ENCODE measurements around the gene TBC1D22A.
A peak's percentile ranks its signal among the peaks of the same experiment; 100 is the strongest.

Gene TBC1D22A

GRCh38 chr22:47067911-47068625 lies 305.6 kb downstream of the TBC1D22A start:
- DNase-seq, result no peak

DNA sequence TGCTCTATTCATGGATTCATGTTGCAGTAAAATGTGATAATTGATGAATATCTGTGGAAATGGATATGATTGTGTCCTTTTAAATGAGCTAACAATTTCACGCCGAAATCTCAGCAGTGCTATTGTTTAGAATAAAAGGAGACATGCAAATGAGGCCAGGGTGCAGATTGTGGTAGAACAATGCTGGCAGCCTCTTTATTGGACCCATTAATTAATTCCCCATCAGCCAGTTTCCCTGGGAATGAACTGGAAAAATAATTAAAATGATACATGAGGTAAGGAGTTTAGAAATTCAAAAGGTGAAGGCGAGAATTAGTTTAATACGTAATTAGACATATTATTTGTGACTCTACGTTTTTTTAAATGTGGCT lies 306.2 kb downstream of the TBC1D22A start:
- no peak for DNase-seq

DNA sequence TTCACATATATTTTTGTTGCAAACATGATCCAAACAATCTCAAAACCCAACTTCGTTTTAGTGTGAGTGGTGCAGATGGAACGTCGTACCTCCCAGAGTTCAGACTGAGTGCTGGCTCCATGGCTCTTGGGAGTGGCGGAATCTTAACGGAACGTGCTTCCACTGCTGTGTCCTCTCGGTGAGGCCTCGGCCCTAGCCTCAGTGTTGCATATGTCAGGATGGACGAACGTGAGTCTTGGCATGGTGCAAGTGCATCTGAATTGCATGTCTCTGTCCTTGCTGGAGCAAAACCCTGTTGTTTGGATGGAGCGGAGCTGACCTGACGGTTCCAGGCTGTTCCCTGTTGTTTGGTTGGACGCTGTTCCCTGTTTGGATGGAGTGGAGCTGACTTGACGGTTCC lies 306.8 kb downstream of the TBC1D22A start:
- no peak for DNase-seq

DNA sequence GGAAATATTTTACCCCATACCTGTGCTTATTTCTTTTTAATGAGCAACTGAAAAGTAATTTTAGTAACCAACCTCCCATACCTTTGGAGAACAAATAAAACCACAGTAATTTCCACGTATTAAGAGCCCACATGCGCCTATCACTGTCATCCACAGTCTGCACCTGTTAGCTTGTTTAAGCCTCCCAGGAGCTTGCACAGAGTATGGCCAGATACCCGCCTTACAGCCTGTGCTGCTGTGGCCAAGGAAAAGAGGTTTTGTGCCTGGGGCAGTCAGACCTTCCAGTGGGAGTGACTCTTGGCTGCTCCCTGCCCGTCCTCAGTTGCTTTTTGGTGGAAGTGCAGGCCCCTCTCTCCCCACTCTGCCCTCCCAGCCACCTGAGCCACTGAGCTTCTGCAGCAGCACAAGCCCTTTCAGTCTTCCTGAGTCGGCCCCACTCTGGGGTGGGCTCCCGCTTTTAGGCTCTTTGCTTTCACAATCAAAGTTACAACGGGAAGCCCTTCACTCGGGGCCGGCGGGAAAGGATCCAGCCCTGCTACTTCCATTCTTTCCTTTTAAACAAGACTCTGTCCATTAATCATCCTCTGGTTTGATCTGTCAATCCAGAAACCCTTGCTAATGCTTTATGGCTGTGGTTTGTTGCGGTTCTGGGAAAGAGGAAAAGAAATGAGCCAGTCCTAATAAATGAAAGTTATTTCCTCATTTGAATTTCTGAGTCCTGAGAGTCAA lies 308.8 kb downstream of the TBC1D22A start:
- DNase-seq, result peak; percentile 39

DNA sequence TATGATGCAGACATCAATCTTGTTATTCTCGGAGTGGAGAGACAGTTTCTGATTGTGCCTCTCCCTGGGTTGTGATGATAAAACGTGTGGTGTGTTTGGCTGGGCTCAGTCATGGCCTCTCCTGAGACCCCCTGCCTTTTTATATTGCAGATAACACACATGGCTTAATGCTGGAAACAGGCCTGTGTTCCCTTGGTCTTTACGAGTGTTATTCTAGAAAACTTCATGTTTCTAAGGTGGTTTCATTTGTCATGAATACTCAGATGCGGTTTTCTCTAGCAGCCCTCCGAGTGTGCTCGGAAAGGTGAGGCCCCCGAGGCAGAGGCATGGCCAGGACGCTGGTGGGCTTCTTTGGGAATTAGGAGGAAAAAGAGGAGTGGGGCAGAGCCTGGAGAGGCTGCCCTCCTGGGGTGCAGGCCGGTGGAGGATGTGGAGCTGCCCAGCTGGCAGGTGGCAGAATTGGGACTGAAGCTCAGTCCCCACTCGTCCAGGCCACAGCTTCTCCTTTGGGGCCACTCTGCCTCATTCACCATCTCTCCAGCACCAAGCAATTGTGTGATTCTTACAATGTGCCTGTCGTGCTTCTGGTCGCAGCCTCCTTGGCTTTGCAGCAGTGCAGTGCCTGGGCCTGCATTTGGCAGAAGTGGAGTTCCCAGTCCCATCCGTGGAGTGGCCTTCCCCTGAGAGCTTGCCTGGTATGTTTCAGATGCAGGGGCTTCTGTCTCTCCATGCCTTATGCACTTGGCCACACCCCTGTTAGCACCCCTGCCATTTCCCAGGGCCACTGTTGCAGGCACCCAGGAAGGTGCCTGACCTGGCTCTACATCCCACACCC lies 309.6 kb downstream of the TBC1D22A start:
- peak; percentile 44 for DNase-seq

DNA sequence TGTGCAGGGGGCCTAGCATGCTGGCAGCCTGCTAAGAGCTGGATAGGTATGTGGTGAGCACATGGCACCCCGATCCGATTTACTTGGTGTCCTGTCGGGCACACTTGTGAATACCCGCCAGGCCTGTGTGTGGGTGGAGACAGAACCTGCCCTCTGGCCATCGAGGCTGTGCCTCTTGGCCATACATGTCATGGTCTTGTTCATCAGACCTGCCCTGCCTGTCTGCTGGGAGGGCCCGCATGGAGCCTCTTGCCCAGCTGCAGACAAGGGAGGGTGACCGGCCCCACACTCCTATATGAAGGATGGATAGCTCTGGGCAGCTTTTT lies 310.2 kb downstream of the TBC1D22A start:
- peak; percentile 54 for DNase-seq

DNA sequence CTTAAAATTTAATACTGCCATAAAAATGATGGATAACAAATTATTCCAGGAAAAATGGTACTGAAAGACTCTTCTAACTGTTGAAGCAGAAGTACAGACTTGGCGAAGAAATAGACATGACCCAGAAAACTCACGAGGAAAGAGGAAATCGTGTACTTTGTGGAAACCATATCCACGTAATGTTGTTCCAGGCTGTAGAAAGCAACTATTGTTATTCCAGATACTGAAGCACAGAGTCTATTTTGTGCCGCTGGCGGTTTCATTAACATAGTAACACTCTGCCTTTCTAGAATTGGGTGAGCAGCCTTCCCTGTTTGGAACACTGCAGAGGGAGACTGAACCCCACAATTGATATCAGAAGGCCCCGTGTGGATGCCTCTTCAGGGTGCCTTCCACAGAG lies 310.6 kb downstream of the TBC1D22A start:
- DNase-seq, result peak; percentile 39

DNA sequence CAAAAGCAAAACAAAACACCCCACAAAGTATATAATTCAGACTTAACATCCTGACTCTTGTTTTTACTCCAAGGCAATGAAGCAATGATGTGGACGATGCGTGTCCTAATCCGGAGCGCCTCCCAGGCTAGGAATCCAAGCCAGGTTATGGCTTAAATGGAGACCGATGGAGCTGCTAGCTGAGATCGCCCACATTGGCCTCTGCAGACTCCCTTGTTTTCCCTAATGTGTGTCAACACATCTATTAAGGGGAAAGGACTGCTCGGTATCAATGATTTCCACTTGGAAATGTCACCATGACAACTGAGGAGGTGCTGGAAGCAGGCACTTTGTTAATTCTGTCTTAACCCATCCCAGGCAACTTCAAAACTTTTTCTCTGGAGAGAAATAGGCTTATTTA lies 311.7 kb downstream of the TBC1D22A start:
- peak; percentile 45 for DNase-seq

DNA sequence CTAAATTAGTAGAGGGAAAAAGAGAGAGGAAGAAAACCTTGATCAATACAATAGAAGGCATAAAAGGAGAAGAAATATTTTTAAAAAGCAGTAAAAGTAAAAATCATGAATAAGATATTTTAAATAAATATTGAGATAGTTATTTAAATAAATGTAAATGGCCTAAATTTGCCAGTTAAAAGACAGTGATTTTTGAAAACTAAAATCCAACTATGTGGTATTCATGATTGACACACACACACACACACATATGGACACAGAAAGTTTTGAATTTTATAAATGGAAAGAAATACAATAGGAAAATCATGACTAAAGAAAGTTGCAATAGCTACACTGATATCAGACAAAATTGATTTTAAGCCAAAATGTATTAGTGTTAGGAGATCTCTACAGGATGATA lies 313.1 kb downstream of the TBC1D22A start:
- no peak for DNase-seq

DNA sequence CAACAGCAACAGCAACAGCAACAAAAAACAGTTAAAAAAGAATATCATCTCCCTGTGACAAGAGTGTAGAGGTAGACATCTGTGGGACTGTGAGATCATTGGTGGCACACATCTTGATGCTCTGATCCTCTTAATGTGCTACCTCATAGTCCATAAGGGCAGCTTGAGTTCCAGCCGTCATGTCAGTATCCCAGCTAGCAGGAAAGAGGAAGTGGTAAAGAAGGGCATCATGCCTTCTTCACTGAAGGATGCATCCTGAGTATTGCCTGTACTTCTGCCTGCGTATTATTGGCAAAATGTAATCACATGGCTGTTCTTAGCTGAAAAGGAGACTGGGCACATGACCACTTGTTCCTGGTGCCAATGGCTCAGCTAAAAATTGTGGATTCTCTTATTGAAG lies 314.3 kb downstream of the TBC1D22A start:
- DNase-seq, result no peak

DNA sequence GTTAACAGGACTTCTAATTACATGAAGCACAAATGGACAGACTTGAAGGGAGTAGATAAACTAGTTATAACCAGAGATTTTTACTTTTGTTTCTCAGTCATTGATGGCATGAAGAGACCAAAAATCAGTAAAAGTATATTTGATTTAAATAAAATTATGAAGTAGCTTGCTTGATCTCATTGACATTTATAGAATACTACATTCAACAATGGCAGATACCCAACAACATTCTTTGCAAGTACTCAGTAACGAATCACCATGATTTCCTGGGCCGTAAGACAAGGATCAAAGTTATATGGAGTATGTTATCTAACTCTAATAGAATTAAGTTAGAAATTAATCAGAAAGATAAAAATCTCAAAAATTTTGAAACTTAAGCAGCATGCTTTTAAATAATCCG lies 317.6 kb downstream of the TBC1D22A start:
- no peak for DNase-seq

- DNase-seq, result no peak
Measured at GRCh38 chr22:47082505-47082904, 320.1 kb downstream of the TBC1D22A start.

DNA sequence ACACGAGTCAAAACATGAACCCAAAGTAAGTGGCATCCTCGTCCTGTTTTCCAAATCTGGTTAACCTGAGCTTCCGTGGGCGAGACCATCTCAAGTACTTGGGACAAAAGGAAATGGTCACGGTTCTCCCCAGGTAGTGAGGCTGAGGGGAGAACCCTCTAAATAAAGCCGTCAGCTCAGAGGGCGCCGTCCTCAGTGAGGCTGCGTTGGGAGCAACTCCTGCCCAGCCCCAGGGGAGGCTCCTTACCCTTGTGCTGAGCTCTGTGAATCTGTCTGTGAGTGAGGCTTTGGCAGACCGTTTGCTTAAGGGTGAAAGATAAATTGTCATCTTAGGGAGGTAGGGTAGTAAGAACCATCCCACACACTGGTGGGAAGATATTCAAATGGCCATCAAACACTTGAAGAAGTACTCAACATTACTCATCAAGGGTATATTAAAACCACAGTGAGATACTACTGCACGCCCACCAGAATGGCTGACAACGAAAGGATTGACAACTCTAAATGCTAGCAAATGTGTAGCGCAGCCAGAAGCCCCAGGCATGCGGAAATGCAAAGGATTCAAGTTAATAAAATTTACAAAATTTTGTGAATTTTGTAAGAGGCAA lies 321.0 kb downstream of the TBC1D22A start:
- no peak for DNase-seq

DNA sequence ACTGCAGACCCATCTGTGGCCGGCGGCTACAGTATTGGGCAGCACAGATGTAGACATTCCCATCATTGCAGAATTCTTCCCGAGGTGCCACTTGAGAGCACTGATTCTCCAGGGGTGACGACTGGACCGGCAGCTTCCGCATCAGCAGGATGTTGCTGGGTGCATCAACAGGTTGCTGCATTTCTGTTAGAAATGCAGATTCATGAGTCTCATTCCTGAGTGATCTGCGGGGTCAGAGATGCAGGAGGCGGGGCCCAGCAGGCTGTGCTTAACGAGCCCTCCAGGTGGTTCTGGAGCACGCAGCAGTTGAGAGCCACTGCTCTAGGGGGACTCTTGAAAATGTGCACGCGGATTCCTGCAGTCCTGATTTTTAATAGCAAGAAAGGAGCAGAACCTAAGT lies 321.8 kb downstream of the TBC1D22A start:
- no peak for DNase-seq

DNA sequence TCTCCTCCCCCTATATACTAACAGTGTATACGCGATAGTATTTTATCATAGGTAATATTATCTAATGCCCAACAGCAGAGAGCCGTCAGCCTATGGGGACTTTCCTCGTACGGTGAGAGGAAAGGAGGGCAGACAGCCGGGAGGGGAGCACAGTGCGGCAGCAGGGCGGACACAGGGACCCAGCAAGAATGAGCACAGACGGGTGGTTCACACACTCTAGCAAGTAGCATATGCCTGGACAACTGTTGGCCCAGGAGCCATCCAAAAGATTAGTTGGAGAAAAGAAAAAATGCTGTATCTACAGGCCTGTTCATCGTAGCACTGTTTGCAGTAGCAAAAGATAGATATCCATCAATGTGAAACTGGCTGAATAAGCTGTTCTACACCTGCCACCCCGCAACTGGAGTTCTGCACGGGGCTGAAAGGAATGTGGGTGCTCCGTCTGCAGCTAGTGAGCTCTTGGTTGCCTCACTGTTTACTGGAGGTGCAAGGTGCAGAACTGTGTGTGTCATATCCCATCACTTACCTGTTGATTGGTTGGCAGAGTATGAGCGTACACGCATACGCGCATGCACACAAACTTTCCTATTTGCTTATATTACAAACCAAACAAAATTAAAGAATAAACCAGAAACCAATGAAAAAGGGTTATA lies 324.3 kb downstream of the TBC1D22A start:
- no peak for DNase-seq

DNA sequence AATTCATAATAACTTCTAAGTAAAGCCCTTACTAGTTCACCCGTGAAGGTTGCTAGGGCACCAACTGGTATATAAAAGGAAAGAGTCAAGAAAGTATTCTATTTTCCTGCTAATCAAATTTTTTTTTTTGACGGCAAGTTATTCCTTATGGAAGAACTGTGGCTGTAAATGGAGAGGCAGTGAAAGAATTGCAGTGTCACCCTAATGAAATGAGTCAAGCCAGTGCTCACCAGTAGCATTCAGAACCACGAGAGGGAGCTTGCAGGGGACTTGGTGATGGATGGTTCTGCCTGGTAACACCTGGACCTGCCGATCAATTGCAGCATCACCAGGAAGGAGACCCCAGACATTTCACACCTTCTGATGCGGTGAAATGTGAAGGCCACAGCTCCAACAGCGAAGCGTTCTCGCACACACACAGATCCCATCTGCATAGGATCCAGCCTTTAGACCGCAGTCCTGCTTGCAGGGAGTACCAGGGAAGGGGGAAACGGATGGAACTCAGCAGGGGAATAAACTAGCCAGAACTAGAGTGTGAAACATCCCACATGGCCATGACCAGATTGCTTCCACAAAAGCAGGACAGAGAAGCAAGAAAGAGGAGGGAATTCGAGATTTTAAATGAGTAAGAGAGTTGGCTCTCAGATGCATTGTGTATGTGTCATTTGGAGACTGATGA lies 326.2 kb downstream of the TBC1D22A start:
- DNase-seq, result no peak

DNA sequence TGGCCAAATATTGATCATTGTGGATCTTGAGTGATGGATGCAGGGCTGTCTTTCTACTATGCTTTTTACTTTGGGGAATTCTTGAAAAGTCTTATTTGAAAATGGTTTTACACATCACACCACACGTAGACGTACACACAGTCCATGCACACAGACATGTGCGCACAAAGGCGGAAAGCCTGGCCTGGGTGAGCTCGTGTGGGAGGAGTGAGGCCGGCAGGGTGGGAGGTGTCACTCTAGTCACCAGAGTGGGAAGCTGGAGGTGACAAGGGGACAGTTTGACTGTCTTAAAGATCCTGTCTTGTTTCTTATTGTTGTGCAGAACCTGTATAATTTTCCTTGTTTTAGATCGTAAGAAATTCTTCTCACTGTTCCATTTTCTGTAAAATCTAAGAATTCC lies 326.9 kb downstream of the TBC1D22A start:
- DNase-seq, result no peak

GRCh38 chr22:47089796-47090460 lies 327.5 kb downstream of the TBC1D22A start:
- DNase-seq, result no peak

GRCh38 chr22:47090591-47091245 lies 328.3 kb downstream of the TBC1D22A start:
- DNase-seq, result peak; percentile 74

DNA sequence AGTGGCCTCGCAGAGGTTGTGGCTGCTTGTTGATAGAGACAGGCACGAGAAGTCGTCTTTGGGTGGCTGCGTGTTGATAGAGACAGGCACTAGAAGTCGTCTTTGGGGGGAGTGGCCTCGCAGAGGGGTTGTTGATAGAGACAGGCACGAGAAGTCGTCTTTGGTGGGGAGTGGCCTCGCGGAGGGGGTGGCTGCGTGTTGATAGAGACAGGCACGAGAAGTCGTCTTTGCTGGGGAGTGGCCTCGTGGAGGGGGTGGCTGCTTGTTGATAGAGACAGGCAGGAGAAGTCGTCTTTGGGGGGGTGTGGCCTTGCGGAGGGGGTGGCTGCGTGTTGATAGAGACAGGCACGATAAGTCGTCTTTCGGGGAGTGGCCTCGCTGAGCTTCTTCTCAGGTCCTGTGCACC lies 328.8 kb downstream of the TBC1D22A start:
- no peak for DNase-seq

Data from activated effector memory CD4-positive, alpha-beta T cell treated with anti-CD3 and anti-CD28 coated beads, Interleukin-2, amount 50 U/mL, for 16 hours (primary cell).